HPDE6-E6E7 (cell line): ENCODE measurements around the gene SLC9A3.

Source experiments
- DNase-seq: peaks from one replicate; pipeline ENCODE4 v3.0.0; 2011; ENCODE audit warnings: missing footprints; ENCODE audit errors: extremely low spot score

The SLC9A3 gene

GRCh38 chr5:555058-555623 lies 30.9 kb upstream of the SLC9A3 start:
- no peak for DNase-seq

GRCh38 chr5:554284-554988 lies 30.2 kb upstream of the SLC9A3 start:
- no peak for DNase-seq

- DNase-seq: no peak
Measured at GRCh38 chr5:553874-554273, 29.6 kb upstream of the SLC9A3 start.

- no peak for DNase-seq
Measured at GRCh38 chr5:551406-551805, 27.2 kb upstream of the SLC9A3 start.

- DNase-seq: no peak
Measured at GRCh38 chr5:549229-549628, 25.0 kb upstream of the SLC9A3 start.

- no peak for DNase-seq
Measured at GRCh38 chr5:548256-548655, 24.0 kb upstream of the SLC9A3 start.

- DNase-seq: peak; percentile 26
Measured at GRCh38 chr5:547086-547924, 23.1 kb upstream of the SLC9A3 start.

GRCh38 chr5:546376-546908 lies 22.2 kb upstream of the SLC9A3 start:
- no peak for DNase-seq

- no peak for DNase-seq
Measured at GRCh38 chr5:545641-546375, 21.6 kb upstream of the SLC9A3 start.

GRCh38 chr5:544675-545355 lies 20.6 kb upstream of the SLC9A3 start:
- DNase-seq: no peak

- no peak for DNase-seq
Measured at GRCh38 chr5:543755-544674, 19.8 kb upstream of the SLC9A3 start.

GRCh38 chr5:543351-543750 lies 19.1 kb upstream of the SLC9A3 start:
- no peak for DNase-seq

- no peak for DNase-seq
Measured at GRCh38 chr5:542319-543311, 18.4 kb upstream of the SLC9A3 start.

GRCh38 chr5:541539-542318 lies 17.5 kb upstream of the SLC9A3 start:
- no peak for DNase-seq

GRCh38 chr5:540906-541538 lies 16.8 kb upstream of the SLC9A3 start:
- DNase-seq: no peak

- DNase-seq: no peak
Measured at GRCh38 chr5:540071-540905, 16.0 kb upstream of the SLC9A3 start.
